ENCODE results near the gene CDK1.

CDK1 gene

DNA sequence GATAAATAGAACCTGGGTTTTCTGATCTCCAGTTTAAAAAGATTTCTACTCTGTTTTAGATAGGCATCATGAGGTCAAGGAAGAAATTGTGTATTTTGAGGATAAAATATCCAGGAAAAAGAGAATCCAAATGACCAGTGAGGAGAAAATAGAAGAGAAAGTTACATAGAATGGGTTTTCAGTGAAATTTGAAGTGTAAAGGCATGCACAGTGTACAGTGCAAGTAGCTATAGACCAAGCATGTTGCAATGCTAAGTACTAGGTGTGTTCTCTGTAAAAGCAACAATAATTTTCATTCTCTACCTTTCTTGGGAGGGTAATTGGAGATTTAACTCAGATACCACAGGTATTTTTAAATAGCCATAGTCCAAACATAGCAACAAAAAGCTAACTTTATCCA, 22.6 kb downstream of the CDK1 start:
- no peak for TF ChIP-seq CTCF (IDR thresholded peaks at IDR 0.05; ENCODE audit: extremely low read depth, missing control alignments)

DNA sequence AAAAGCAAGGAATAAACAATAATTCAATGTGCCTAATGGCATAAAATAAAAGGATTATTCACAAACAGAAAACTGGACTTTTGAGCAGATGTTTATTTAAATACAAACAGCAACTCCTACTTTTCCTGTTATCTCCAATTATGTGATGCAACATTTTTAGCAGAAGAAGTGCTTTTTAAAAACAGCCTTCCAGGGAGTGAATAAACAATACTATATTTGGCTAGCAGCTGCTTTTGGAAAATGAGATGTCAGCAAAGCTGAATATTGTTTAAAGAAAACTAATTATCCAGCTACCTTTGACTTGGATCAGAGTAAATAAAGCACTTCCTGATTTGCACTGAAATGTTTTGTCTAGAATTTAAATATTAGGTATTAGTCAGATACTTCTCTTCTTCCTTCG, 23.2 kb downstream of the CDK1 start:
- no peak for DNase-seq (ENCODE audit: low spot score)
- TF ChIP-seq CTCF (IDR thresholded peaks at IDR 0.05; ENCODE audit: extremely low read depth, missing control alignments), result no peak

More for the DNA sequence above, 22.6 kb downstream of the CDK1 start:
- no peak for DNase-seq (ENCODE audit: low spot score)

GRCh38 chr10:60803433-60803832, 25.2 kb downstream of the CDK1 start:
- no peak for TF ChIP-seq CTCF (IDR thresholded peaks at IDR 0.05; ENCODE audit: extremely low read depth, missing control alignments)
- no peak for DNase-seq (ENCODE audit: low spot score)

GRCh38 chr10:60803865-60804264, 25.6 kb downstream of the CDK1 start:
- no peak for DNase-seq (ENCODE audit: low spot score)
- no peak for TF ChIP-seq CTCF (IDR thresholded peaks at IDR 0.05; ENCODE audit: extremely low read depth, missing control alignments)

DNA sequence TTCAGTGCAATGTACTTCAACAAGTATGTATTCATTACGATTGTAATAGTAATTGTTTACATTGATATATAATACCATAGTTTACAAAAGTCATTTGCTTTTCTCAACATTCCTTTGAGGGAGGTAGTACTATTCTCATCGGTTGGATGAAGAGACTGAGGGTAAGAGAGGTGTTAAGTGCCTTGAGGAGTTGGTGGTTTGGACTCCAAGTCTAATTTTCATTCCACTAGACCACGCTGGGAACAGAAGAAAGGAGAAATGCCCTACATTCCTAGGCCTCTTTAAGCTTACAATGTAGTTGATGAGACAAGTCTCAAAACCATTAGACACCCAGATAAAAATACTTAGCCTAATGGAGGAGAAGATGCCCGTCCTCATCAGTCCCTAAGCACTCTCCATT, 28.6 kb downstream of the CDK1 start:
- no peak for DNase-seq (ENCODE audit: low spot score)
- no peak for TF ChIP-seq CTCF (IDR thresholded peaks at IDR 0.05; ENCODE audit: extremely low read depth, missing control alignments)

- DNase-seq (ENCODE audit: low spot score), result no peak
- TF ChIP-seq CTCF (IDR thresholded peaks at IDR 0.05; ENCODE audit: extremely low read depth, missing control alignments), result no peak
Observed at GRCh38 chr10:60807499-60807898, 29.2 kb downstream of the CDK1 start.

GRCh38 chr10:60808036-60808435, 29.8 kb downstream of the CDK1 start:
- TF ChIP-seq CTCF (IDR thresholded peaks at IDR 0.05; ENCODE audit: extremely low read depth, missing control alignments), result no peak
- no peak for DNase-seq (ENCODE audit: low spot score)

Data from GM20000 (cell line).